Measurements from ENCODE around the gene LMTK2.

Gene LMTK2

DNA sequence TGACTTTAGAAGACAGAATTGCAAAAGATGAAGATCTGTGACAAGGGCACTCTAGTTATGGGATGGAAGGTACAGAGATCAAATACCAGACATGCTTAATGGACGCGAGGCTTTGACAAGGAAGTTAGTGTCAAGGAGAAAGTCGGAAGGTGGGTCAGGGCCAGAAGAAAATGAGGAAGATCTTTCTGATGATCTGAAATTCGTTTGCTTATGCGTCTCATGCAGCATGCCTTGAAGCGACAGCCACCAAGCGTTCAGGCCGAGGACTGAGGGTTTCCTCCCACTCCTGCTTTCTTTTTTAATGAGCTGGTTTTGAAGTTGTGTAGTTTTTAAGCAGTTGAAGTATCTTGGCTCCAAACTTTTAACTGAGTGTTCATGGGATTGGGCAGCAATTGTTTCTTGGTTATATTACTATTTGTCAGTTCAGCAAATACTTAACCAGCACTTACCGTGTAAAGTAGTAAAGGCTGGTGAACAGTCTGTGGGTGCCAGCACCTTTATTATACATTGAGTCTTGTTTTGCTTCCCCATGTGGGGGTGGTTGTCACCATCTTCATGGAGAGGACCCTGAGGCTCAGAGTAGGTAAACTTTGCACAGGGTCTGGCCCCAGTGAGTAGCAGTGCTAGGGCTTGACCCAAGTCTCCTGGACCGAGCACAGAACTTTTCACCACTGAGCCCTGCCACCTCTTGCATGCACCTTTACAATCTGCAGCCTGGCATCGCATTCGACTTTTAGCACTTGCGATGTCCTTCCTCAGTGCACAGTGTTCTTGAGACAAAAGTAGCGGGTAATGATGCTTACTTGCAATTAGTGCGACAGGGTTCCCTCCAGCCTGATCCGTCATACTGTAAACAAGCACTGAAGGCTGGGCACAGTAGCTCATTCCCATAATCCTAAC lies 90.3 kb downstream of the LMTK2 start:
- peaks cover 16% of the 10 kb centered on the region for H3K36me3 ChIP-seq (ENCODE audit: insufficient read depth, low read length)
- H3K27me3 ChIP-seq (ENCODE audit: control insufficient read depth, insufficient read depth, low read length) = no peaks in the 10 kb centered on the region
- no peak overlapping the region for H3K4me3 ChIP-seq (ENCODE audit: low read length)
- no peaks in the 10 kb centered on the region for H3K9me3 ChIP-seq (replicated peaks; ENCODE audit: low read length)
- H3K4me1 ChIP-seq (ENCODE audit: control insufficient read depth, insufficient read depth, low read length) = peaks cover 10% of the 10 kb centered on the region
- H3K9ac ChIP-seq (ENCODE audit: low read depth, low read length) = no peak overlapping the region
- no peak overlapping the region for H3K4me2 ChIP-seq (ENCODE audit: low read length)

DNA sequence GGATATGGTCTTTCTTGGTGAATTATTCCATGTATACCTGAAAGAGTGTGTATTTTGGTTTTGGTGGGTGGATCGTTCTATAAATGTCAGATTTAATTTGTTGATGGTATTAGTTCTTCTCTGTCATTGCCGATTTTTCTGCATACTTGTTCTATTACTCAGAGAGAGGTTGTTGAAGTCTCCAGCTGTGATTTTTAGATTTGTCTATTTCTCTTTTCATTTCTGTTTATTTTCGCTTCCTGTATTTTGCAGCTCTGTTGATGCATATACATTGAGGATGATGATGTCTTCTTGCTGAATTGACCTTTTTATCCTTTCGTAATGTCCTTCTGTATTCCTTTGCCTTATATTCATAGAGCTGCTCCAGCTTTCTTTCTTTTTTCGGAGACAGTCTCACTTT lies 92.5 kb downstream of the LMTK2 start:
- no peak overlapping the region for H3K4me3 ChIP-seq (ENCODE audit: low read length)
- no peak overlapping the region for H3K9ac ChIP-seq (ENCODE audit: low read depth, low read length)
- H3K9me3 ChIP-seq (replicated peaks; ENCODE audit: low read length) = no peaks in the 10 kb centered on the region
- peaks cover 10% of the 10 kb centered on the region for H3K4me1 ChIP-seq (ENCODE audit: control insufficient read depth, insufficient read depth, low read length)
- no peaks in the 10 kb centered on the region for H3K27me3 ChIP-seq (ENCODE audit: control insufficient read depth, insufficient read depth, low read length)
- no peak overlapping the region for H3K4me2 ChIP-seq (ENCODE audit: low read length)
- no peaks in the 10 kb centered on the region for H3K36me3 ChIP-seq (ENCODE audit: insufficient read depth, low read length)

DNA sequence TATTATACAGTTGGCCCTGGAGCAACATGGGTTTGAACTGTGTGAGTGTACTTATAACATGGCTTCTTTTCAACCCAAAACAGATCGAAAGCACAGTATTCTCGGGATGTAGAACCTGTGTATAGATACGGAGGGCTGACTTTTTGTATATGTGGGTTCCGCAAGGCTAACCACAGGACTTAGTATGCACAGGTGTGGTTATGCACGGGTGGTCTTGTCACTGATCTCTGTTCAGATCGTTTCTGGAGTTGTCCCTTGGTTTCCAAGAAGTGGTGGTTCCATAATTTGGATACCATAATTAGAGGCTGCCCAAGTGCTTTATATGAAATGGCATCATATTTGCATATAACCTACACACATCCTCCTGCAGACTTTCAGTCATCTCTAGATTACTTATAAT lies 93.7 kb downstream of the LMTK2 start:
- Histone ChIP-seq H3K4me3 (ENCODE audit: low read length) (no peak overlapping the region), H3K4me1 (ENCODE audit: control insufficient read depth, insufficient read depth, low read length) (no peaks in the 10 kb centered on the region), H3K27me3 (ENCODE audit: control insufficient read depth, insufficient read depth, low read length) (no peaks in the 10 kb centered on the region), H3K9me3 (replicated peaks; ENCODE audit: low read length) (no peaks in the 10 kb centered on the region), H3K9ac (ENCODE audit: low read depth, low read length) (no peak overlapping the region), H3K4me2 (ENCODE audit: low read length) (no peak overlapping the region), H3K36me3 (ENCODE audit: insufficient read depth, low read length) (peaks cover 2% of the 10 kb centered on the region)

DNA sequence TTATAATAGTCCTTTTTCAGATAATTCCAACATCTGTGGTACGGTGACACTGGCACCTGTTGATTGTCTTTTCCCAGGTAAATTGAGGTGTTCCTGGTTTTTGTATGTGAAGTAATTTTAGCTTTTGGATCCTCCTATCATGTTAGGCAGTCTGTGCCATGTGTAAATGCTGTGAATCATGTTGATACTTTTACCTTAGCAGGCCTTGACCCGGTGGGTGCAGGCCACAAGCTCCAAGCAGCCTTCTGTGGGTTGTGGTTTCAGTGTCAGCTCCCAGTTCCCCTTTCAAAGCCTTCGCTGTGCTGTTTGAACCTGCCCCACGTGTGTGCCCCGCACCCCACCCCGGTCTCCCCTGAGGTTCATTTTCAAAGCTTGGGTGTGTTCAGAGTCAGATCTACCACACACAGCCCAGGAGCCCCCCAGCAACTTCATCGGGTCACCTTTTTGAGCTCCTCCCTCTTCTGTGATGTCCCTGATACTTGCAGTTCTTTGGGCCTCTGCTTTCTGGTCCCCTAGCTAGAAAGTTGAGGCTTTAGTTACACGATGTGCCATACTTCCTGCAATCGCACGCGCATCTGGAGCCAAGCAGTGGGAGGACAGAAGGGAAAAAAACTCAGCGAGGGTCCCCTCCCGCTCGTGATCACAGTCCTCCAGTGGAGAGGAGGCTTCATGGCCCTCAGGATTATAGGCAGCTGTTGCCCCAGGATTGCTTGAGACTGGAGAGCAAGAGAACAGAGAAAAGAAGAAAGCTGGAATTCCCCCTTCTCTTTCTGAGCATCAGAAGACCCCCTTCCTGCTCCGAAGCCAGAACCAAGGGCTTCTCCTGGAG lies 95.9 kb downstream of the LMTK2 start:
- no peaks in the 10 kb centered on the region for H3K27me3 ChIP-seq (ENCODE audit: control insufficient read depth, insufficient read depth, low read length)
- H3K36me3 ChIP-seq (ENCODE audit: insufficient read depth, low read length) = peaks cover 4% of the 10 kb centered on the region
- H3K9ac ChIP-seq (ENCODE audit: low read depth, low read length) = no peak overlapping the region
- no peak overlapping the region for H3K4me3 ChIP-seq (ENCODE audit: low read length)
- no peaks in the 10 kb centered on the region for H3K9me3 ChIP-seq (replicated peaks; ENCODE audit: low read length)
- H3K4me1 ChIP-seq (ENCODE audit: control insufficient read depth, insufficient read depth, low read length) = no peaks in the 10 kb centered on the region
- no peak overlapping the region for H3K4me2 ChIP-seq (ENCODE audit: low read length)

DNA sequence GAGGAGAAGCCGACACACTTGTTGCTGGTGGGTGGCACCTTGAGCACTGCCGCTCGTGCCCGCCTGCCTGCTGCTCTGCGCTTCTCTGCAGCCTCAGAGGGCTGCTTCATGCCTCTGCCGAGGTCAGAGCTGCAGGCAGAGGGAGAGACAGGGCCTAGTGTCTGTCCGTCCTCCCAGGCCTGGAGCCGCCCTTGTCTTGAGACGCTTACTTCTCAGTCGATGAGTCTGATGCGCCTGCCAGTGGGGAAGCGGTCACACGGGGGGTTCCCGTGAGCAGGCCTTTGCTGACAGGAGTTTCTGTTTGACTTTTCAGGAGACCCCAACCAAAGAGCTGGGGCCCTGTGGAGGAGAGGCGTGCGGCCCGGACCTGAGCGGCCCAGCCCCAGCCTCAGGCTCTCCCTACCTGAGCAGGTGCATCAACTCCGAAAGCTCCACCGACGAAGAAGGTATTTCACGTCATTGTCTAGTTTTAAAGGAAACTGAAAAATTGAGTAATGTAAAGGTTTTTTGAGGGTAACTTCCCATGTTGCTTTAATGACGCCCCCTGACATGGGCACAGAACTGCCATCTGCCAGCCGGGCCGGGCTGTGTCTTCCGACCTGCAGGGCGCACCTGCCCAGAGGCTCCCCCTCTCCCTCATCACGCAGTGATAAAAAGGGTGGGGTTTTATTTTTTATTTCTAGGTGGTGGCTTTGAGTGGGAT lies 96.8 kb downstream of the LMTK2 start:
- H3K9me3 ChIP-seq (replicated peaks; ENCODE audit: low read length) = no peaks in the 10 kb centered on the region
- H3K9ac ChIP-seq (ENCODE audit: low read depth, low read length) = no peak overlapping the region
- peaks cover 4% of the 10 kb centered on the region for H3K36me3 ChIP-seq (ENCODE audit: insufficient read depth, low read length)
- H3K4me2 ChIP-seq (ENCODE audit: low read length) = no peak overlapping the region
- H3K27me3 ChIP-seq (ENCODE audit: control insufficient read depth, insufficient read depth, low read length) = no peaks in the 10 kb centered on the region
- no peak overlapping the region for H3K4me3 ChIP-seq (ENCODE audit: low read length)
- H3K4me1 ChIP-seq (ENCODE audit: control insufficient read depth, insufficient read depth, low read length) = no peaks in the 10 kb centered on the region

DNA sequence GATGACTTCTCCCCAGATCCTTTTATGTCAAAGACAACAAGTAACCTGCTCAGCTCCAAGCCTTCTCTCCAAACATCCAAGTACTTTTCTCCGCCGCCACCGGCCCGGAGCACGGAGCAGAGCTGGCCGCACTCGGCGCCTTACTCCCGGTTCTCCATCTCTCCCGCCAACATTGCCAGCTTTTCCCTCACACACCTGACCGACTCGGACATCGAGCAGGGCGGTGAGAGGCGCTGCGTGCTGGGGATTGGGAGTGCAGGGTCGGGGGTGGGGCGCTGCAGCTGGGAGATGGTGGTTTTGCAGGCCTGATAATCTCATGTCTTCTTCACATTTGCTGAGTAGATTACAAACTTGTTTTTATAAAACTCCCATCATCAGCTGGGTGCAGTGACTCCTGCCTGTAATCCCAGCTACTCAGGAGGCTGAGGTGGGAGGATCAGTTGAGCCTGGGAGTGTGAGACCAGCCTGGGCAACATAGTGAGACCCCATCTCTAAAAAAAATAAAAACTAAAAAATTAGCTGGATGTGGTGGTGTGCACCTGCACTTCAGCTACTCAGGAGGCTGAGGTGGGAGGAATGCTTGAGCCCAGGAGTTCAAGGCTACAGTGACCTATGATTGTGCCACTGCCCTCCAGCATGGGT lies 97.4 kb downstream of the LMTK2 start:
- Histone ChIP-seq H3K9ac (ENCODE audit: low read depth, low read length) (no peak overlapping the region), H3K9me3 (replicated peaks; ENCODE audit: low read length) (no peaks in the 10 kb centered on the region), H3K4me1 (ENCODE audit: control insufficient read depth, insufficient read depth, low read length) (no peaks in the 10 kb centered on the region), H3K36me3 (ENCODE audit: insufficient read depth, low read length) (peaks cover 4% of the 10 kb centered on the region), H3K4me2 (ENCODE audit: low read length) (no peak overlapping the region), H3K4me3 (ENCODE audit: low read length) (no peak overlapping the region), H3K27me3 (ENCODE audit: control insufficient read depth, insufficient read depth, low read length) (no peaks in the 10 kb centered on the region)

DNA sequence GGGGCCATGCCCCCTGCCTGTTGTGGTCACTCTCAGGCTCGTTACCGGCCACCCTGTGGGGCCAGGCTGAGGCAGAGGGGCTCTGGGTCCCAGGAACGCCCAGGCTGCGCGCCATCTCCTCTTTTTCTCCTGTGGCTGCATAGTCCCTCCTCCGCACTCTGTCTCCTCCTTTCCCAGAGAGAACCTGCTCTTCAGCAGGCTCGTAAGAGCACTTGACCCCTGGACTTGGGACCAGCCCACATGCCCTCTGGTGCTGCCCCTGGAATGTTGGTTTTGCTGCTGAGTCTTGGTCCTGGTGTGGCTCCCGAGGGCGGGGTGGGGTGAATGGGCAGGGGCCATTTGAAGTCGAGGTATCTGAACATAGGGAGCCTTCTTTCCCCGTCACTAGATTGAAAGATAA lies 98.0 kb downstream of the LMTK2 start:
- no peaks in the 10 kb centered on the region for H3K27me3 ChIP-seq (ENCODE audit: control insufficient read depth, insufficient read depth, low read length)
- H3K4me2 ChIP-seq (ENCODE audit: low read length) = no peak overlapping the region
- no peak overlapping the region for H3K9ac ChIP-seq (ENCODE audit: low read depth, low read length)
- peaks cover 4% of the 10 kb centered on the region for H3K36me3 ChIP-seq (ENCODE audit: insufficient read depth, low read length)
- H3K4me1 ChIP-seq (ENCODE audit: control insufficient read depth, insufficient read depth, low read length) = no peaks in the 10 kb centered on the region
- H3K9me3 ChIP-seq (replicated peaks; ENCODE audit: low read length) = no peaks in the 10 kb centered on the region
- H3K4me3 ChIP-seq (ENCODE audit: low read length) = no peak overlapping the region

DNA sequence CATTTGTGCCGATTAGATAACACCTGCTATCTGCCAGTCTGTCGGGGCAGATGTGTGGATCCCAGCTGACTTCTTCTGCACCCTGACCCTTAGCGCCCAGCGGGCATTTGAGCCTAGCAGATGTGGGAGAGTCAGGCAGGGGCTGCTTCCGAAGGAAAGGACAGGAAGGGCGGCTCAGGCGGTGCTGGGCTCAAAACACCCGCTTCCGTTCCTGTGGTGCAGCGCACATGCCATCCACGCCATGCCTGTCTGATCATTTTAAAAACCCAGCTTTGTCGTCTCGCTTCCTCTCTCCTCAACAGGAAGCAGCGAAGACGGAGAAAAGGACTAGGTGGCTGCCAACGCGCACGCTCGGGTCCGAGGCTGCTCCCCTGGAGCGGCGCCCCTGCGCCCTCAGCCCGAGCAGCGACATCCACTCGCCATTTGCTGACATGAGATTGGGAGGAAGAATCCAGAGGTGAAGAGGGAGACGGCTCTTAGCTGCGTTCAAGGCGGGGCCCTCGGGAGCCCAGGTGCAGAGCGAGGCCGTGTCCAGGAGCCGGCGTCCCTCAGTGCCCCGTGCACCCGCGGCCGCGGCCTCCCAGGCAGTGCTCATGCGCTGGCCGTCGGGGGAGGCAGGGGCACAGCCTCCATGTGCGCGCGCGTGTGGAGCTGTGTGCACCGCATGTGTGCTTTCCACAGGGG lies 98.6 kb downstream of the LMTK2 start:
- Histone ChIP-seq H3K27me3 (ENCODE audit: control insufficient read depth, insufficient read depth, low read length) (no peaks in the 10 kb centered on the region), H3K4me3 (ENCODE audit: low read length) (no peak overlapping the region), H3K4me2 (ENCODE audit: low read length) (no peak overlapping the region), H3K9ac (ENCODE audit: low read depth, low read length) (no peak overlapping the region), H3K36me3 (ENCODE audit: insufficient read depth, low read length) (peaks cover 4% of the 10 kb centered on the region), H3K9me3 (replicated peaks; ENCODE audit: low read length) (no peaks in the 10 kb centered on the region), H3K4me1 (ENCODE audit: control insufficient read depth, insufficient read depth, low read length) (no peaks in the 10 kb centered on the region)

DNA sequence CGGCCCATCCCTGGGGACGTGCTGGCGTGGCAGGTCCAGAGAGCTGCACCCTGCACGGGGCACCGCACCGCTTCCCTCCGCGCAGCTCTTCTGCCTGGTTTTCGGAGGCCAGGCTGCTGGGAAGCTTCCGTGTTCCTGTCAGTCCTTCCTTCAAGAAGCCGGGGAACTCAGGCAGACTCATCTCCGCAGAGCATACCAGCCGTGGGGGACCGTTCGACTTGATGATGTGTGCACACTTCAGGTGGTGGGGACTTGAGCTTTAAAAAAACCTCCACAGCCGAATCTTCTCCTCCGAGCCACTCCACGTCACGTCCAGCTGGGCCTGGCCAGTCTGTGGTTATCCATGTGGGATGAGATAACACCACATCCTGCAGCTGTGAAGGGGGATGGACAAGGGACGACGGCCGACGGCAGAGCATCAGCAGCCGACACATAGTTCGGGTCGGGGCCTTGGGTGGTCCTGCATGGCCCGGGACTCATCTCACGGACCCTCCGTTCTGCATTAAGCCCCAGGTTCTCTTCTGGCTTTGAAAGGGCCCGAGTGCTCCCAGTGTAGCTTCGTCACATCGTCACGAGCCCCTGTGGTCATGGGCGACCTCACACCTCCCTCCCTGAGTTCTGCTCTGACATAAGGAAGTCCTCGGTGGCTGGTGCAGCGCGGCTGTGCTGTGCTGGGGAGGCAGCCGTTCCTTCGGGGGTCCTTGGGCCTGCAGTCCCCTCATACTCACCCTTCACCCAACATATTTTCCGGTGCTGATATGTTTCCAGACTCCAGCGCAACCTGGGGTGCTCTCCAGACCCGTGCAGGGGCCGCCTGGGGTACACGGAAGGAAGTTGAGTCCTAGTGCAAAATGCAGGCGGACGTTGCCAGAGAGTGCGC lies 100.0 kb downstream of the LMTK2 start:
- Histone ChIP-seq H3K4me2 (ENCODE audit: low read length) (no peak overlapping the region), H3K9me3 (replicated peaks; ENCODE audit: low read length) (no peaks in the 10 kb centered on the region), H3K36me3 (ENCODE audit: insufficient read depth, low read length) (peaks cover 4% of the 10 kb centered on the region), H3K4me3 (ENCODE audit: low read length) (no peak overlapping the region), H3K9ac (ENCODE audit: low read depth, low read length) (no peak overlapping the region), H3K4me1 (ENCODE audit: control insufficient read depth, insufficient read depth, low read length) (no peaks in the 10 kb centered on the region), H3K27me3 (ENCODE audit: control insufficient read depth, insufficient read depth, low read length) (no peaks in the 10 kb centered on the region)

Data from skeletal muscle satellite cell (primary cell).